Fibroblast of skin of right quadriceps (primary cell): Measurements from ENCODE around the gene ART4.
A peak's percentile ranks its signal among the peaks of the same experiment; 100 is the strongest.

ENCODE experiments used
- DNase-seq: peaks from one replicate; pipeline ENCODE4 v3.0.0-alpha.2; 2013

ART4 gene, protein sequence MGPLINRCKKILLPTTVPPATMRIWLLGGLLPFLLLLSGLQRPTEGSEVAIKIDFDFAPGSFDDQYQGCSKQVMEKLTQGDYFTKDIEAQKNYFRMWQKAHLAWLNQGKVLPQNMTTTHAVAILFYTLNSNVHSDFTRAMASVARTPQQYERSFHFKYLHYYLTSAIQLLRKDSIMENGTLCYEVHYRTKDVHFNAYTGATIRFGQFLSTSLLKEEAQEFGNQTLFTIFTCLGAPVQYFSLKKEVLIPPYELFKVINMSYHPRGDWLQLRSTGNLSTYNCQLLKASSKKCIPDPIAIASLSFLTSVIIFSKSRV

DNA sequence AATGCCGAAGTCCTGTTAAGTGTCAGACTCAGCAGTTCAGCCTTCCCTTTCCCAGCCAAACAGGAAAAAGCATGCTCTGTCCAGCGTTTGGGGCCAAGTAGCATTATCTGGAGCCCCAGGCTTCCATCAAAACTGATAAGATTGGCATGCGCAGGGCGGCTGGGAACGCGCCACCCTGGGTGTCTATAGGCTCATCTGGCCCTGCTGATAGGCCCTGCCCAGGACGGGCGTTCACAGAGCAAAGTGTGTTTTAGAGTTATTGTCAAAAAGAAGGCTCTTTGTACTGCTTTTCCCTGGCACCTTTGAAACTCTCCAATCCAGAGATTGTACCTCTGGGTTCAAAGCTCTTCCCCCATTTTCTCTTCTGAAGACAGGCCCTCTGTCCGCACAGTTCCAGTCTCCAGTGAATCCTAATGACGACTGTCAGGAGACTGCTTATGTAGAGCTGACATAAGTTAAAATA is at the start of gene ART4:
TSS of gene ART4 (minus strand) at position 102 of the 463 bp plus-strand sequence. CDS start 413 bp downstream, outside the sequence.
- DNase-seq: no peak

DNA sequence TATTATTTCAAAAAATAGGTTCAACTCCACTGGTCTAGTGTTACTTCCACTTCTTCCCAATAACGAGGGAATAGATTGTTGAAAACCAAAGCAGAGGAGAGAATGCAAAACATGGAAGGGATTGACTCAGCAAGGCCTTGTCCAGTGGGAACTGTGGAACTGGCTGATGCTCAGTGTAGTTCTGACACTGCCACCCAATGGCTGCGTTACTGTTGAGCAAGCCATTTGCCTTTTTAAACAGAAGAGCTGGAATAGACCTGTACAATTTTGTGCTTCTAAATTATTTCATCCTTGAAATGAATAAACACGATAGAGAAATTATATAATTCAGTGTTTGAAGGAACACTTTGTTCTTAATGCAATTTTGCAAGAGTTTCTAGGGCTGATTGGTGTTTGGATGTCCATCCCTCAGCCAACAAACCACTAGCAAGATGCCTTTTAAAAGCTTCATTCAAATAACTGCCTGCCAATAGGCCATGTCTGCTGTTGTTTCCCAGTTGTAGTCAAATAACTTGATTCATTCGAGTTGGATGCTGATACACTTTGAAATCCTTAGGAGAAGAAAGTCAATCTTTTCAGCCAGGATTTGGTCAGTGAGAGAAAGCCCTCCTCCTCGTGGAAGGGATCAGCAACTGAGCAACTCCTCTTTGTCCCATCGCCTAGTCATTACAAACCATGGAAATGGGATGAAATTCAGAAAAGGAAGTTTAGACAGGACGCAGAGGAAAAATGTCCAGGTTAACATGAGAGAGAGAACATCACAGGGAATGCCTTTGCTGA is 49.6 kb upstream of the ART4 start:
- no peak for DNase-seq

DNA sequence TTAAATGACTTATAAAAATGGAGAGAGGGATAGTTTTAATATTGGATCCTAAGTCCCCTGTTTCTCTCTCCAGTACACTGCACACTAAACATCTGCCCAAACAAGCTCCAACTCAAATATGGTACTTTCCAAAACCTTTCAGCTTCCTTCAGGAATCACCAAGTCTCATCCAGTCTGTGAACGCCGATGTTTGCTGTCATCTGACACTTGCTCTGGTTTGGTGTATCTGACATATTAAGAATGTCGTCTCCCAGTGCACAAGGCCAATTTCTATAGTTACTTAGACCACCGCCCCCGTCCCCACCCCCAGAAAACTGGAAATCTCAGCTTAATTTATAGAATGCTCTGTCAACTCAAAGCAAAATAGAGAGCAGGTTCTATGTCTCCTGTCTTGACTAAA is 47.4 kb upstream of the ART4 start:
- DNase-seq: no peak

DNA sequence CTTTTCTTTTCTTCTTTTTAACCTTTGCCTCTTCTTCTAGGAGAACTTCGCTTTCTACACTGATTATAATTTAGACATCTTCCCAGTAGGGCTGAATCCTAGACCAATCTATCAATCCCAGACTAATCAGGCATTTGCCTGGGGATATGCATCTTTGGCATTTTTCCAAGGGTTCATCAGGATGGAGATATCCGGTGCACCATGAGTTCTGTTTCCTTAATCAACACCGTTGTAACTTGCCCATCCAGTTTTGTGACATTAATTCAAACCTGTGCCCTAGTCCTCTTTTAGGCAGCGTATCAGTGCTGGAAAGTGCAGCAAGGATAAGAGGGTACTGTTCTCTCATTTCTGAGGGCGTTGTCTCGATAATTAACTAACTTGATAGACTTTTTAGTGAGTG is 42.9 kb upstream of the ART4 start:
- no peak for DNase-seq

DNA sequence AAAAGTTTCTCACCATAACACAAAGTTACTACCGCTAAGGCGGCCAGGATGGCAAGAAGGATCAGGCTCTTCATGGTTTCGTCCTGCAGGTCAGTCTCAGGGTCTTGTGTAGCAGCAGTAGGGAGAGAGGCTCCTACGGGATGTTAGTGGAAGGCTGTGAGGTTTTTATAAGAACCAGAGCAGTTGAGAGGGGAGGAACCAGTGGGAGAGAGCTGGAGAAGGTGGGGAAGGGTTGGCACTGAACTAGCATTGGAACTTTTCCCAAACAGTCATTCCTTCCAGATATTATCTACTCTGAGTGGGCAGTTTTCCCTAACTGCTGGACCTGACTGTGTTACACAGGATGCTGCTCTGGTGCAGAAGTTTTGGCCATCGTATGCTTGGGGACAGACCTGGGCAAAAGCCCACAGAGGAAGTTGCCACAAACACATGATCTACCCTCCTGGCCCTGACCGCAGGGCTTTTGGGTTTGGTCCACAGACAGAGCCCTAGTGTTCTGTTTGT is 42.4 kb upstream of the ART4 start, which contains the start of gene MGP:
TSS of gene MGP (minus strand) at position 137 of the 504 bp plus-strand sequence. CDS start at position 74, 63 bp downstream.
- DNase-seq: peak; percentile 50

DNA sequence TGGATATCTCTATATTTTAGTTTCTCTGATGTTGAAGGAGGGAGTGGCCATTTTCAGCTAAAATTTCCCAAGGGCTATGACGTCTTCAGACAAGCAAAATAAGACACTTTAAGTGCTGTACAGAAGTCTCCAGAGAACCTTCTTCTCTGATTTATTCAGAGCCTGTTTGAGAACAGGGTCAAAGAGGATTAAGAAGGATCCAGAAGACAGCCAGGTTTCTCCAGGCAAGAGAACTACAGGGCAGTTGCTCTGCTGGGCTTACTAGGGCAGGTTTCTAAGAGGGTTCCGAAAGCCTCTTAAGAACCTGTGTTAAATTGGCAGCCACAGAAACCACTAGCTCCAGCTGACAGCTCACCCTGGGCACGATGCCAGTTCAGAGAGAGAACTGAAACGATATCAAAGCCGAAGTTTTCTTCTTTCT is 41.1 kb upstream of the ART4 start:
- peak; percentile 70 for DNase-seq

DNA sequence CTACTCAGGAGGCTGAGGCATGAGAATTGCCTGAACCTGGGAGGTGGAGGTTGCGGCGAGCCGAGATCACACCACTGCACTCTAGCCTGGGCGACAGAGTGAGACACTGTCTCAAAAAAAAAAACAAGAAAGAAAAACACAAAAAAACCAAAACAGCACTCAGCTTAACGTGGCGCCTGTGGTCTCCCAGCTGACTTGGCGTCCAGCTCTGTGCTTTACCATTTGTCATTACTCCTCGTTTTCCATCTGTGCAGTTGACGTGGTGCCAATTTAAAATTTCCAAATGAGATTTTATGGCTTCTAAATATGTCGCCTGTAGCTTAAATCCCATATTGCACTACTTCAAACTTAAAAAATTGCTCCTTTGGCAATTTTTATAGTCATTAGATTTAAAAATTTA is 40.4 kb upstream of the ART4 start:
- DNase-seq: peak; percentile 8

DNA sequence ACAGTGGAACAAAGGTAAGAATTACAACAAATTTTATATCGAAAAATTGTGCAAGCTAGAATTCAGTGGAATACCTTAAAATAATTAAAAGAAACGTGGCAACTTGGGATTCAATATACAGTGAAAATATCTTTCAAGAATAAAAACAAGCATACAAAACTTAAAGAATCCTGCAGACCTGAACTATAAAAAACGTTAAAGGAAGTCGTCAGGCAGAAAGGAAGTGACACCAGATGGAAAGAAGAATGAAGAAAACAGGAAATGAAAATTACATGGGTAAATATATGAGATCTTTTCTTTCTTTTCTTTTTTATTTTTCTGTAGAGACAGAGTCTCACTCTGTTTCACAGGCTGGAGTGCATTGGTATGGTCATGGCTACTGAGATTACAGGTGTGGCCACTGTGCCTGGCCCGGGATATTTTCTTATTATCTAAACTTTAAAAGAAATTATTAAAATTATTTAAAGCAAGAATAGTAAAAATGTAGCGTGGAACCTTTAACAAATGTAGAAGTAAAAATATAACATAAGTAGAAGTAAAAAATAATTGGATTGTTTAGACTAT is 37.6 kb upstream of the ART4 start:
- DNase-seq: no peak

DNA sequence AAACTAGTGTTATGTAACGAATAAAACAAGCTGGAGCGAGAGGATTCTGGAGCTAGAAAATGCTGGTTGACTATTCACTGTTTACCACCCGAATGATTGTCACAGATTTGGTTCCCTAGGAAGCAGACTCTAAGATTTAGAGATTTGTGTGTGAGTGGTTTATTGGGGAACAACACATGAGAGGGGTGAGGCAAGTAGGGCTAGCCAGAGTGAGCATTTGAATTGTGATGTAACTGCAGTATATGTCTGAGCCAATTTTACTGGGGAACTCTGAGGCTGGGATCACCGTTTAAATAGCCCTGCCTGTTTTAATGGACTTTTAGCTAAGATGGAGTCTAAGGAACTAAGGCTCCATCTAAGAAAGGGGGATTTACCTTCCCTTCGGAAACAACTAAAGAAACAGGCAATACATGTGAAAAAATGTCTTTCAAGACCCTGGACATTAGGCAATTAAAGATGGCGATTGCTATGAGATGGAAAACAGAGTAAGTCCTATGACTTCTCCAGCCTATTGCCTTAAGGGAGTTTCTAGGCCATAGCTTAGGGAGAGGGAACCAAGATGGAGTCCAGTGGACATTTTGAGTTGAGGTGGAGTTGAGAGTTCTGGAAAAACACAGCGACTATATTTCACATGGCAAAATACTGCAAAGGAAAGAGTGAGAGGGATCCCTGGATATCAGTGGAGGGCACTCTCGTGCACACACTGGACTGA is 36.1 kb upstream of the ART4 start:
- DNase-seq: no peak

DNA sequence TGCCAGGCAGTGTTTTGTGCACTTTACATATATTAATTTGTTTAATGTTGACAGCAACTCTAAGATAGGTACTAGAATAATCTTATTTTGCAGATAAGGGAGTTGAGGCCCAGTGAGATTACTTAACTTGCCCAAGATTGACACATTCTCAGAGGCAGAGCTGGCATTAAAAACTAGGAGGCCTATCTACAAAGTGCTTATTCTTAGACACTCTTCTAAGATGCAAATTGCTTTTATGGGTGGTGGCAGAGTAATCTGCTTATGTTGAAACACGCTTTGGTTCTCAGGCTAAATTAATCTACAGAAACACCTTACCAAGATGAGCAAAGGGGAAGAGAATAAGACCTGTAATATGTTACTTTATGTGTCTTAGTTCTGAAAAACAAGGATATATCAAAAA is 35.2 kb upstream of the ART4 start:
- DNase-seq: no peak

DNA sequence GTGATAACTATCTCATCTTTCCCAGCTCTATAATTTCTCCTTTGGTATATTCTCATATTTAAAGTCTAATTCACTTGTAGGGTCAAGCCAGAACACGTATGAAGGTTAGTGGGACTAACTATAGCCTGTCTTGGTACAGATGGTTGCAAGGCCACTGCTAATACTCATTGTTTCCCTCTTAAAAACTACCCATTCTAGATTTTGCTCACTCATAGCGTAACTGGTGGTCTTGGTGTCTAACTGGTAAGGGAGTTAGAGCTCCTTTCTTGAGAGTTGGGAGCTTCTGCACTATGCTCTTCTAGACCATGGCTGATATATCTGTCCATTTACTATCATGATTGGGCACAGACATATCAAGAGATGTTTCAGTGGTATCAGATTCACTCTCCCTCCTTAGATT is 33.5 kb upstream of the ART4 start:
- no peak for DNase-seq

DNA sequence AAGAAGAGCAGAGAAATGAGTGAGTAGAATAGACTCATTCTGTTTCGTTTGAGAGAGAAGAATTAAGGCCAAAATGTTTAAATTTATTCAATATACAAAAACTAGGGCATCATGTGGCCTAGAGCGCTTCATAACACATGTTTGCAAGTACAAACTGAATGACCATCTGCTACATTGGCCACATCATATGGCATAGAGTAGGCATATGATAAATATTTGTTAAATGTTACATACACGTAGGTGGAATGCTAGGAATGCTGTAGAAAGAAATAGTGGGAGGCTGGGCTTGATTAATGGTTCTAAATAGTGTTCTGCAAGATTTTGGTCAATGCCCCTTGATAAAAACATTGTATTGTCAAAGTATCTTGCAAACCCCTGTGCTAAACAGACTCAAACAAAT is 31.6 kb upstream of the ART4 start:
- DNase-seq: peak; percentile 21

DNA sequence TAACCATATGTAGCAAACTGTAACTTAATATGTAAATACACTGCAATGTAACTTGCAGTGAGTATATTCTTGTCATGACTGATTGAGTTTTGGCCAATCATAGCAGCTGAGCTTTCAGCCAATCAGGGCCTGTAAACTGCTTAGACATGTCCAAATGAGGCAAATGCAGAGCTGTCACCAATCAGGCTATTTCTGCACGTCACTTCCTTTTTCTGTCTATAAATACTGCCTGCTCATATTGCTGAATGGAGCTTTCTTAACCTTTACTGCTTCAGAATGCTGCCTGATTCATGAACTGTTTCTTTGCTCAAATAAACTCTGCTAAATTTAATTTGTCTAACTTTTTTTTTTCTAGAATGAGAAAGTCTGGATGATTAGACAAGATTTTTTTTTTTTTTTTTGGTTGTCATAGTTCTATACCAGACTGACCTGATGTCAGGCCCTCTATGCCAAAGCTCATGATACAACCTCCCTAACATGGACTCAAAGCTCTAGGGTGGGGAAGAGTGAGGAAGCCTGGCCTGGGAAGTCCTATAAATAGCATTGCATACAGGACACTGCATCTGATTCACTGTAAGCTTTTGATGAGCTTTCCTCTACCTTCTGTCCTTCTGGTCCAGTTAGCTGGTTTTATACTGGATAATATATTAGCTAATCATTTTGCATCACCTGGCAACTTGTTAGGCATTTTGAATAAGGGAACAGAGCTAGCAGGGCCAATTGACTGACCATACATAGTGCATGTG is 30.3 kb upstream of the ART4 start:
- DNase-seq: no peak

DNA sequence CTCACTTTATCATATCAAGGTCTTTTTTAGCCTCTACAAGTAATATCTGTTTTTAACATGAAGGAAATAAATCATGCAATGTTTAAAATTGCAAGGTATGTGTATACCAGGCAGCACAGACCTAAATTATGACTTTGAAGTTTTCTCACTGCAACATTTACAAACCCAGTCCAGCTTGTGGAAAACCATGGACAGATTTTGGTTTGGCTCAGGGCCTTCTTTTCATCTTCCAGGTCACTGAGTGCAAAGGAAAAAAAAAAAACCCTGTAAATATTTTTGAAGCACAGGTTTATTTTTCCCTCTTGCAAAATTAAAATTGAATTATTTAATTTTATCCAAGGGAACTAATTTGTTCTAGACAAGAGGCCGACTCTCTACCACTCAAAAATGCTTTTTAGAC is 28.6 kb upstream of the ART4 start:
- DNase-seq: no peak

DNA sequence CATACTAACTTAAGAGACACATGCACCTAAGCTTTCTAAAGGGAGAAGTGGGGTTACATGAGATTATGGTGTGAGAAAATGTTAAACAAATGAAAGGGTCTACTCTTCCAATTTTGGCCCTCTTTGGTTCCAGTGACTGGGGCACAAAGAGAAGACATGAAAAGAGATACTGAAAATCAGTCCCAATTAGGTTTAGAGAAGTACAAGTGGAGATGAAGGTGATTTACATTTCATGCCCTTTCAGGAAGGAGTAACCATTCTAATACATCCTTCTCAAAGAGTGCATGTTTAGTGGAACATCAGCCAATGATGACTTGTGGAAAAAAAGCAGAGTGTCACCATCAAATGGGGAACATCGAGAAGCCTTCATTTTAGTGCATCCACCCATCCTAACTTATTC is 27.9 kb upstream of the ART4 start:
- no peak for DNase-seq

DNA sequence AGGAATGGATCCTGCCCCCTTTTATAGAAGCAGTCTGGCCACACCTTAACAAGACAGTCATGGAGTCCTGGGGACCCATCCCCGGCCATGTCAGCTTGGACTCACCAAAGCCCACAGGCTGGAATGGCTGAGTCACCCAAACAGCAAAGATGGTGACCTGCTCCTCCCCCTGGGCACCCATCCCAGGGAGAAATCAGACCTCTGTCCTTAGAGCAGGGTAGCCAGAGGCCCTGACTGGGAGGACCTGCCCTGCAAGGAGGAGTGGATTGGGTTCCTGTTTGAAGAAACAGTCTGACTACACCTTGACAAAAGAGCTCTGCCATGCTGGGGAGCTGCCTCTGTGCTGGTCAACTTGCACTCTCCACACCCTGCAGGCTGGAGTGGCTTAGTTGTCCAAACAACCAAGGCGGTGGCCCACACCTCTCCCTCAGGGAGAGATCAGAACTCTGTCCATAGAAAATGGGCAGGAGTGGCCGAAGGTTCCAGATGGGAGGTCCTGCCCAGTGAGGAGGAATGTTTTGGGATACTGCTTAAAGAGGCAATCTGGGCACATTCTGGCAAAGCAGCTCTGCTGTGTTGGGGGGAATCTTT is 25.7 kb upstream of the ART4 start:
- DNase-seq: no peak

DNA sequence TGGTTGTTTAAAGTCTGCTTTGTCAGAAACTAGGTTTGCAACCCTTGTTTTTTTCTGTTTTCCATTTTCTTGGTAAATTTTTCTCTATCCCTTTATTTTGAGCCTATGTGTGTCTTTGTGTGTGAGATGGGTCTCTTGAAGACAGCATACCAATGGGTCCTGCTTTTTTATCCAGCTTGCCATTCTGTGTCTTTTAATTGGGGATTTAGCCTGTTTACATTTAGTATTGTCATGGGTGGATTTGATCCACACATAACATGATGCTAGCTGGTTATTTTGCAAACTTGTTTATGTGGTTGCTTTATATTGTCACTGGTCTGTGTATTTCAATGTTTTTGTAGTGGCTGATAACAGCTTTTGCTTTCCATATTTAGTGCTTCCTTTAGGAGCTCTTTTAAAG is 17.2 kb upstream of the ART4 start:
- no peak for DNase-seq

DNA sequence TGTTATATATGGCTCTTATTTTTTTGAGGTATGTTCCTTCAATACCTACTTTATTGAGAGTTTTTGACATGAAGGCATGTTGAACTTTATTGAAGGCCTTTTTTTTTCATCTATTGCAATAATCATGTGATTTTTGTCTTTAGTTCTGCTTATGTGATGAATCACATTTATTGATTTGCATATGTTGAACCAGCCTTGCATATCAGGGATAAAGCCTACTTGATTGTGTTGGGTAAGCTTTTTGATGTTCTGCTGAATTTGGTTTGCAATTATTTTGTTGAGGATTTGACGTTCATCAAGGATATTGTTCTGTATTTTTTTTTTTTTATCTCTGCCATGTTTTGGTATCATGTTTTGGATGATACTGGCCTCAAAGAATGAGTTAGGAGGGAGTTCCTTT is 15.2 kb upstream of the ART4 start:
- no peak for DNase-seq

DNA sequence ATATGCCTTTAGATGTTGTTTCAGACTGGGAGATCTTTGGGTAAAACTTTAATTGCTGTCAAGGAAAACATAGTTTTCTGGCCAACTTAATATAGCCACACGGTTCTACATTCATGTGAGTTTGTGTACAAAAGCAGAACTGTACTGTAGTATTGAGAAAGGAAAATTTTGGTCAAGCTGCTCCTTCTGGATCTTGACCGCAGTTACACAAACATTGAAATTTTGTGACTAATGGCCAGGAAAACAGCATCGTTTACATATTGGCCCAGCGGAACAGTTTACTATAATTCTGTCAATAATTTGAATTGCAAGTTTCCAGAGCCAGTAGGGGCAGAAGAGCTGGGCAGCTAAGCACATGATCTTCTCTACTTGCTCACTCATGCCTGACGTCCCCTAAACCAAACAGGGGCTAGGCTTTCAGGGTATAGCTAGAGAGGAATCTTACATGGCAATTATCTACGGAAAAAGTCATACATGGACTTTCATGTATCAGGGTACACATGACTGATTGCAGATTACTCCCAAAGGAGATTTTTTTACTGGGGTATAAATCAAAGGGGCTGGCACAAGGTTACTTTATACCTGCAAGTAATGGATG is 11.4 kb upstream of the ART4 start:
- no peak for DNase-seq

DNA sequence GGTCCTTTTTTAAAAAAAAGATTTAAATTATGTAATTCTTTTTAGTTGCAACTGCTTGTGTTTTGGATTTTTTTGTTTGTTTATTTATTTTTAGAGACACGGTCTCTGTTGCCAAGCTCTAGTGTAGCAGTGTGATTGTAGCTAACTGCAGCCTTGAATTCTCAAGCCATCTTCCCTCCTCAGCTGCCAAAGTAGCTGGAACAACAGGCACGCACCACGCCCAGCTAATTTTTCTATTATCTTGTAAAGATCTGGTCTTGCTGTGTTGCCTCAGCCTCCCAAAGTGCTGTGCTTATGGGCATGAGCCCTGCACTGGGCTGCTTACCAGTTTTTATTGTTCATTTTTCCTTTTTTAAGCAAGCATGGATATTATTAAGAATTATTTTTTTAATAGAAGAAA is 10.6 kb upstream of the ART4 start:
- DNase-seq: no peak

DNA sequence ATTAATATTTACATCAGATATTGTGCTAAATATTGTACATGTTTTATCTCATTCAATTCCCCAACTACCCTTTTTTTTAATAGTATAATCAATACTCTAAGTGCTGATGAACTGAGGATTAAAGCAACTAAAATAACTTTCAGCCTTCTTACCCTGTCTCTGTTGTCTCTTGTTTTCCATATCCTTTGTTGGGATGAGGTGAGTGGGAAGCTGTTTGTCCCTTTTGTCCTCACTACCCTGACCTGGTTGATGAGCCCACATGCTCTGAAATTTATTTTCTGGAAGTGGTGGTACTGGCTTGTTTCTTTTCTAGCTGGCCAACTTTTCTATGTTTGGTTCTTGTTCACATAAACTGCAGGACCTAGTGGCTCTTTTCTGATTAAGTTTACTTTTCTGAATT is 9.6 kb upstream of the ART4 start:
- no peak for DNase-seq
